ENCODE data around the gene RAB1A. TPM values are rescaled to one million over a fixed set of nuclear protein-coding genes. Genes with fewer than 3 reads are reported as not detected.

Gene RAB1A
- total RNA-seq, 1 experiment from 2014 or later = 119 TPM

- CTCF ChIA-PET = no interaction called here
- BruUV-seq (replicated peaks) = no TSS peak
- intact Hi-C loops (cut with micrococcal nuclease; ENCODE audit: unreplicated experiment) = no loop called here
Measured at GRCh38 chr2:65156041-65156440, 26.1 kb upstream of the RAB1A start.

GRCh38 chr2:65153515-65153914, 23.6 kb upstream of the RAB1A start:
- no peak for DNase-seq (ENCODE audit: low spot score)
- no TSS peak for BruUV-seq (replicated peaks)
- Histone ChIP-seq H3K9me3 (ENCODE audit: low read depth, low read length, poor library complexity, severe bottlenecking) (no peaks in the 10 kb centered on the region), H3K4me3 (ENCODE audit: low read depth, low read length, poor library complexity, severe bottlenecking) (no peak overlapping the region), H3K27me3 (replicated peaks; ENCODE audit: insufficient read depth, low read depth, low read length, poor library complexity) (no peaks in the 10 kb centered on the region), H3K4me1 (ENCODE audit: insufficient read depth, low read length, poor library complexity, severe bottlenecking) (no peaks in the 10 kb centered on the region), H3K36me3 (ENCODE audit: insufficient read depth, low read length, poor library complexity, severe bottlenecking) (no peaks in the 10 kb centered on the region), H3K27ac (ENCODE audit: low read depth, low read length, poor library complexity, severe bottlenecking) (no peak overlapping the region)
- CTCF ChIA-PET = no interaction called here
- TF ChIP-seq EZH2 (IDR thresholded peaks at IDR 0.05; ENCODE audit: borderline replicate concordance, low read depth, low read length, poor library complexity, severe bottlenecking) = no peak
- no peak for TF ChIP-seq CTCF (conservative IDR thresholded peaks at IDR 0.05; ENCODE audit: low read depth, low read length)
- POLR2A ChIA-PET (ENCODE audit: low non-redundant PET) = no interaction called here
- intact Hi-C loops (cut with micrococcal nuclease; ENCODE audit: unreplicated experiment) = no loop called here

More at GRCh38 chr2:65156041-65156440, 26.1 kb upstream of the RAB1A start:
- no peak overlapping the region for H3K27ac ChIP-seq (ENCODE audit: low read depth, low read length, poor library complexity, severe bottlenecking)
- no peak for DNase-seq (ENCODE audit: low spot score)
- H3K4me3 ChIP-seq (ENCODE audit: low read depth, low read length, poor library complexity, severe bottlenecking) = no peak overlapping the region
- H3K9me3 ChIP-seq (ENCODE audit: low read depth, low read length, poor library complexity, severe bottlenecking) = no peaks in the 10 kb centered on the region
- TF ChIP-seq EZH2 (IDR thresholded peaks at IDR 0.05; ENCODE audit: borderline replicate concordance, low read depth, low read length, poor library complexity, severe bottlenecking) = no peak
- no peak for TF ChIP-seq CTCF (conservative IDR thresholded peaks at IDR 0.05; ENCODE audit: low read depth, low read length)
- no peaks in the 10 kb centered on the region for H3K36me3 ChIP-seq (ENCODE audit: insufficient read depth, low read length, poor library complexity, severe bottlenecking)
- no peaks in the 10 kb centered on the region for H3K4me1 ChIP-seq (ENCODE audit: insufficient read depth, low read length, poor library complexity, severe bottlenecking)
- POLR2A ChIA-PET (ENCODE audit: low non-redundant PET) = no interaction called here
- no peaks in the 10 kb centered on the region for H3K27me3 ChIP-seq (replicated peaks; ENCODE audit: insufficient read depth, low read depth, low read length, poor library complexity)

GRCh38 chr2:65146078-65146477, 16.2 kb upstream of the RAB1A start:
- no peaks in the 10 kb centered on the region for H3K4me1 ChIP-seq (ENCODE audit: insufficient read depth, low read length, poor library complexity, severe bottlenecking)
- no peak overlapping the region for H3K27ac ChIP-seq (ENCODE audit: low read depth, low read length, poor library complexity, severe bottlenecking)
- ChIA-PET CTCF (no interaction called here), POLR2A (ENCODE audit: low non-redundant PET) (interaction anchor here (0.7 kb wide), 1 partner anchor 26 kb away, joined by 3 read pairs; no protein-coding TSS in a partner anchor)
- BruUV-seq (replicated peaks) = no TSS peak
- H3K4me3 ChIP-seq (ENCODE audit: low read depth, low read length, poor library complexity, severe bottlenecking) = no peak overlapping the region
- intact Hi-C loops (cut with micrococcal nuclease; ENCODE audit: unreplicated experiment) = no loop called here
- no peaks in the 10 kb centered on the region for H3K36me3 ChIP-seq (ENCODE audit: insufficient read depth, low read length, poor library complexity, severe bottlenecking)
- no peak for TF ChIP-seq EZH2 (IDR thresholded peaks at IDR 0.05; ENCODE audit: borderline replicate concordance, low read depth, low read length, poor library complexity, severe bottlenecking)
- TF ChIP-seq CTCF (conservative IDR thresholded peaks at IDR 0.05; ENCODE audit: low read depth, low read length) = no peak
- H3K27me3 ChIP-seq (replicated peaks; ENCODE audit: insufficient read depth, low read depth, low read length, poor library complexity) = no peaks in the 10 kb centered on the region
- DNase-seq (ENCODE audit: low spot score) = no peak
- H3K9me3 ChIP-seq (ENCODE audit: low read depth, low read length, poor library complexity, severe bottlenecking) = no peaks in the 10 kb centered on the region

Data from A673 (cell line).